Stimulated activated naive B cell treated with anti-CD40 and anti-IgM and Interleukin-4, amounts not matched to agents 10 μg/mL and 1 μg/mL and 100 μg/mL, for 72 hours (primary cell): Measurements from ENCODE around the gene WIPF1.

Experiments used
- ATAC-seq, 2 donors: fragments of 150-1000 bp; cut with Tn5 transposase; replicated peaks; 2 replicates each; pipeline ENCODE4 v1.10.0; 2021; ENCODE audit warnings: moderate library complexity in 1 of 2
- DNase-seq: peaks from one replicate; pipeline ENCODE4 v3.0.0; 2021
- H3K27ac Mint-ChIP-seq: one replicate; pipeline ENCODE4 v1.8.0; 2022; ENCODE audit warnings: mild to moderate bottlenecking, mixed read lengths
- H3K27me3 Mint-ChIP-seq, 2 donors: one replicate each; pipeline ENCODE4 v1.8.0; 2022; ENCODE audit warnings: mixed read lengths in 2 of 2
- H3K36me3 Mint-ChIP-seq, 2 donors: one replicate each; pipeline ENCODE4 v1.8.0; 2022; ENCODE audit warnings: mixed read lengths in 2 of 2, mild to moderate bottlenecking in 1 of 2
- H3K4me1 Mint-ChIP-seq, 2 donors: one replicate each; pipeline ENCODE4 v1.8.0; 2022; ENCODE audit warnings: mixed read lengths in 2 of 2, mild to moderate bottlenecking in 1 of 2
- H3K4me3 Mint-ChIP-seq, 2 donors: one replicate each; pipeline ENCODE4 v1.8.0; 2022; ENCODE audit warnings: mild to moderate bottlenecking in 2 of 2, mixed read lengths in 2 of 2, moderate library complexity in 1 of 2
- H3K9me3 Mint-ChIP-seq, 2 donors: one replicate each; pipeline ENCODE4 v1.8.0; 2022; ENCODE audit warnings: mixed read lengths in 2 of 2, mild to moderate bottlenecking in 1 of 2

The WIPF1 gene

DNA sequence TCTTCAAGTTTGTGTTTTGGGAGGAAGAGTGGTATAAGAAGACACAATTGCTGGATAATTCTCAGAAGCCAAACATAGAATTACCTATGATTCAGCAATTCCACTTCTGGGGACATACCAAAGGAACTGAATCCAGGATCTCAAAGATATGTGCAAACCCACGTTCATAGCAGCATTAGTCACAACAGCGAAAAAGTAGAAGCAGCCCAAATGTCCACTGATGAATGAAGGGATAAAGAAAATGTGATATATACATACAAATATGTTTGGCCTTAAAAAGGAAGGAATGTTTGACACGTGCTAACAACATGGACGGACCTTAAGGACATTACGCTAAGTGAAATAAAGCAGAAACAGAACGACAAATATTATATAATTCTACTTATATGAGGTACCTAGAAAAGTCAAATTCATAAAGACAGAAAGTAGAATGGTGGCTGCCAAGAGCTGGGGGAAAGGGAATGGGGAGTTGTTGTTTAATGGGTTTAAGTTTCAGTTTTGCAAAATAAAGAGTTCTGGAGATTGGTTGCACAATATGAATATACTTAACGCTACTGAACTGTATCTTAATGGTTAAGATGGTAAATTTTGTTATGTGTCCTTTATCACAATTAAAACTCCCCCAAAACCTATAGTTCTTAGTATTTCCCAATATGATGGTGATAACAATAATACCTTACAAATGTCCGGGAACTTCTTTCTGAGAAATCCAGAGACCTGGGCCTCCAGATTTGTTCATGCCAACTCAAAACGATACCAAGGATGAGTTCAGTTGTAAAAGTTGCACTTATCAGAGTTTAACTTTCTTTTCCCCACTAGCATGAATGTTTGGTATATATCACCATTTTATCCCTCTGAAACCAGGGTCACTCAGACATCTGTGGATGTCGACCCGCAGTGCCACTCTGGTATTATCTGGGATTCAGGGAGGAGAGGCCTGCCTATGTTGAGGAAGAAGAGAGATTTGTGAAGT is 33.7 kb upstream of the WIPF1 start:
- no peaks in the 10 kb centered on the region for H3K27me3 Mint-ChIP-seq

DNA sequence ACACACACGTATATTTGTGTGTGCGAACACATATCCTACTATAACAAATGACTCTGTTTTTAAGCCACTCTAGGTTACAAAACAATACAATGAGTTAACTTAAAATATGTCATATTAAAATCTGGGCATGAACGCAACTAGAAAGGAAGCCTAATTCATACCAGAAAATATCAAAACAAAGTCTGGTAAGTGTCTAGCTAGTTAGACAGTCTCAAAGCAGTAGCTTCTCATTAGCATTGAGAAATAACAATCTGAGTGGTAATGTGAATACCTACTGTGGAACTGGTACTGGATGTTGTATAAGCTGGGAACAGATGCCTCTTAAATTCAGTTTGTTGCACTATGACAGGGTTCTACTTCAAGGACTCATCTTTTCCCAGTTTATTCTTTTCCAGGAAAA is 32.5 kb upstream of the WIPF1 start:
- peaks cover 0 to 2% of the 10 kb centered on the region in 2 donors for H3K9me3 Mint-ChIP-seq
- DNase-seq (no peak), ATAC-seq (no peak)
- no peak overlapping the region for H3K4me3 Mint-ChIP-seq
- peaks cover 63 to 71% of the 10 kb centered on the region in 2 donors for H3K36me3 Mint-ChIP-seq
- H3K4me1 Mint-ChIP-seq, result peaks cover 59 to 82% of the 10 kb centered on the region in 2 donors
- H3K27me3 Mint-ChIP-seq, result no peaks in the 10 kb centered on the region
- no peak overlapping the region for H3K27ac Mint-ChIP-seq

More for the DNA sequence above, 33.7 kb upstream of the WIPF1 start:
- no peak for DNase-seq
- H3K27ac Mint-ChIP-seq, result peak overlapping the region; percentile 87
- peaks cover 0 to 2% of the 10 kb centered on the region in 2 donors for H3K9me3 Mint-ChIP-seq
- peak overlapping the region; percentile 89 to 91 for H3K4me3 Mint-ChIP-seq
- peaks cover 56 to 64% of the 10 kb centered on the region in 2 donors for H3K36me3 Mint-ChIP-seq
- peaks cover 53 to 81% of the 10 kb centered on the region in 2 donors for H3K4me1 Mint-ChIP-seq
- ATAC-seq, result no peak

DNA sequence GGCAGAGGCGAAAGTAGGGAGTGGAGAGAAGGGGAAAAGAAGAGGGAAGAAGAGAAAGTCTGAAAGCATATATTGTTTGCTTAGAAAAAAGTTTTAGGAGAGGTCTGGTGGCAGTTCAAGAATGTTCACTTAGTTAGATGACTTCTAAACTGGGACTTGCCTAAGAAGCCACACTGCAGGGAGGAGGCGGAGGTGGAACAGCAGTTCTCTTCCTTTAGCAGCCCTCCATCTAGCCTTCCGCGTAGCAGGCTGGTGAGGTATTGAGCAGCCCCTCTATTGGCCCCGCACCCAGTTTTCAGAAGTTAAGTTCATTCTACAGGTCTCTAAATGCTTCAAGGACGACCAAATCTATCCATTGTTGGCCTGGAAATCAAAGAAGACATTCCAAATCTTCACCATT is 31.9 kb upstream of the WIPF1 start:
- ATAC-seq (no peak), DNase-seq (no peak)
- Mint-ChIP-seq H3K27ac (peak overlapping the region; percentile 39), H3K4me1 (peaks cover 57 to 82% of the 10 kb centered on the region in 2 donors), H3K36me3 (peaks cover 68 to 76% of the 10 kb centered on the region in 2 donors), H3K4me3 (no peak overlapping the region), H3K9me3 (peaks cover 0 to 2% of the 10 kb centered on the region in 2 donors), H3K27me3 (no peaks in the 10 kb centered on the region)

DNA sequence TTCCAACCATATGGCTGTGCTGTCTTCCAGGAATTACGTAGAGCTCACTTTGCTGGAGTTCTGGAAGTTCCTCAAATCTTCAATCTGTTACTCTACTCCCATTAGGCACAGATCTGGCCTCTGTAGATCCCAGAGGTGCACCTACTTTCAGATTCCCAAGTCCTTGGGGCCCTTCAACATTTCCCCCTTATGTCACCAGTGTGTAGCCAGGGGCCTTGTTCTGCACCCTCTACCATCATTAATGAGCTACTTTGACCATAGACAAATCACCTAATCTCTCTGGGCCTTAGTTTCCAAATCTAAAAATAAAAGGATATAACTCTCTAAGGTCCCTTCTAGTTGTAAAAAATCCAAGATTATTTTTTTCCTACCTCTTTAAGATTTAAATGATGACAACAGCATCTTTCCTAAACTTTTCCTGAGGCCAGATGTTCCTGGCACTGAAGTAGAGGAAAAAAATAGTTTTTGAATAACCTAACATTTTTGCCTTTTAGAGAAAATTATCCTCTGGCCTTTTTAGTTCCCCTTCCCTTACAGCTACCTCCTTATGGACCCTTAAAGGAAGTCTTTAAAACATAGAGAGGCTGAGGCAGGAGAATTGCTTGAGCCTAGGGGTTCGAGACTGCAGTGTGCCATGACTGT is 31.0 kb upstream of the WIPF1 start:
- peaks cover 73 to 84% of the 10 kb centered on the region in 2 donors for H3K36me3 Mint-ChIP-seq
- DNase-seq, result no peak
- H3K9me3 Mint-ChIP-seq, result peaks cover 0 to 2% of the 10 kb centered on the region in 2 donors
- H3K4me1 Mint-ChIP-seq, result peaks cover 61 to 84% of the 10 kb centered on the region in 2 donors
- H3K27me3 Mint-ChIP-seq, result no peaks in the 10 kb centered on the region
- H3K4me3 Mint-ChIP-seq, result no peak overlapping the region
- H3K27ac Mint-ChIP-seq, result no peak overlapping the region
- ATAC-seq, result no peak

DNA sequence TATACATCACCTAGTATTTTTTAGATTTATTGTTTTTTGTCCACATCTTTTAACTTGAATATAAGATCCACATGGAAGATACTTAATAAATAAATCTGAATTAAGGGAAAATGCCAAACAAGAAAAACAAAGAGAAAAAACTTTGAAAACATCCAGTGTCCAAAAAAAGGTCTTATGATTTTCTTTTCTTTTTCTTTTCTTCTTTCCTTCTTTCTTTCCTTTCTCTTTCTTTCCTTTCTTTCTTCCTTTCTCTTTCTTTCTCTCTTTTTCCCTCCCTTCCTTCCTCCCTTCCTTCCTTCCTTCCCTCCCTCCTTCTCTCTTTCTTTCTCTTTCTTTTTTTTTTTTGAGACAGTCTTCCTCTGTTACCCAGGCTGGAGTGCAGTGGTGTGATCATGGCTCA is 29.6 kb upstream of the WIPF1 start:
- Mint-ChIP-seq H3K27ac (peak overlapping the region; percentile 90), H3K9me3 (peaks cover 0 to 2% of the 10 kb centered on the region in 2 donors), H3K27me3 (no peaks in the 10 kb centered on the region), H3K4me1 (peaks cover 60 to 83% of the 10 kb centered on the region in 2 donors), H3K36me3 (peaks cover 67 to 79% of the 10 kb centered on the region in 2 donors), H3K4me3 (peak overlapping the region in 1 of 2 donors; percentile 69)
- DNase-seq (no peak), ATAC-seq (no peak)

DNA sequence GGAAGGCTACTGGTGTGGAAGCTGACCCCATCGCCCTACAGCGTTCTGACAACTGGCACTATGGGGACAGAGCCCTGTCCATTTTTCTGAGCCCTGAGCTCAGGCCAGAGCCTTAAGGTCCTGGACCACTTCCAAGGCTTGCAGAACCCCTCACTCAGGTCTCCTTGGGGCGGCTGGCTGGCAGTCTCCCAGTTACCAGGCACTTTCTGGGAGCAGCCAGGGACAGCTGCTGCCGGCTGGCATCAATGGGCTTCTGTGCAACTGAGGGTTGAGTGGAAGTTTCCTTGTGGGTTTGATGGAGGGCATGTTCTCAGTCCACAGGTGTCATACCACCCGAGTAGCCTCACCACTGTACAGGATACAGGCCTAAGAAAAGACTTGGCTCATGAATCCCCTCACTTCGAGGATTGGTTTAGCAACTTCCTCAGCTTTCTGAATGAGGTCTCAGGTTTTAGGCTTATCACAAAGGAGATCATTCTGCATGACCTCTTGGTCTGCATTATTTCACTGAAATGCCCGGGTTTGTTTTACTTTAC is 27.4 kb upstream of the WIPF1 start:
- peaks cover 53 to 80% of the 10 kb centered on the region in 2 donors for H3K4me1 Mint-ChIP-seq
- H3K27me3 Mint-ChIP-seq, result no peaks in the 10 kb centered on the region
- peak overlapping the region; percentile 87 for H3K27ac Mint-ChIP-seq

DNA sequence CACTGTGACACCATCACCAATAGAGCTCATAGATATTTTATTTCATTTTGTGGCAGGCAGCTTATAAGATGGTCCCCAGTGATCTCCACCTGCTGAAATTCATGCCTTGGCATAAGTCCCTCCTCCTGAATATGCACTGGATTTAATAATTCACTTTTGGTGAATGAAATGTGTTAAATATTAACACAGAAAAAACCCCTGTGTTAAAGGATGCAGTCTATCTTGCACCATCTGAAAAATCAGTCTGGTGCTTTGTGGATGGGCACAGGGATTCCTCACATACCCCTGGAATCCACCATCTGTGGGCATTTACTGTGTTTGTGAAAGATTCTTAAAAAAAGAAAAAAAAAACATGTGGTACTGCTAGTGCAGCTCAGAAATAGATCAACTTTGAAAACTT is 26.1 kb upstream of the WIPF1 start:
- Mint-ChIP-seq H3K27ac (peak overlapping the region; percentile 87), H3K36me3 (peaks cover 51 to 61% of the 10 kb centered on the region in 2 donors), H3K9me3 (peaks cover 0 to 2% of the 10 kb centered on the region in 2 donors), H3K4me3 (no peak overlapping the region), H3K27me3 (no peaks in the 10 kb centered on the region), H3K4me1 (peaks cover 52 to 73% of the 10 kb centered on the region in 2 donors)
- DNase-seq, result no peak
- ATAC-seq, result peak; percentile 35 to 38

More for the DNA sequence above, 27.4 kb upstream of the WIPF1 start:
- ATAC-seq (no peak), DNase-seq (no peak)
- Mint-ChIP-seq H3K9me3 (peaks cover 0 to 2% of the 10 kb centered on the region in 2 donors), H3K36me3 (peaks cover 60 to 70% of the 10 kb centered on the region in 2 donors), H3K4me3 (no peak overlapping the region)

DNA sequence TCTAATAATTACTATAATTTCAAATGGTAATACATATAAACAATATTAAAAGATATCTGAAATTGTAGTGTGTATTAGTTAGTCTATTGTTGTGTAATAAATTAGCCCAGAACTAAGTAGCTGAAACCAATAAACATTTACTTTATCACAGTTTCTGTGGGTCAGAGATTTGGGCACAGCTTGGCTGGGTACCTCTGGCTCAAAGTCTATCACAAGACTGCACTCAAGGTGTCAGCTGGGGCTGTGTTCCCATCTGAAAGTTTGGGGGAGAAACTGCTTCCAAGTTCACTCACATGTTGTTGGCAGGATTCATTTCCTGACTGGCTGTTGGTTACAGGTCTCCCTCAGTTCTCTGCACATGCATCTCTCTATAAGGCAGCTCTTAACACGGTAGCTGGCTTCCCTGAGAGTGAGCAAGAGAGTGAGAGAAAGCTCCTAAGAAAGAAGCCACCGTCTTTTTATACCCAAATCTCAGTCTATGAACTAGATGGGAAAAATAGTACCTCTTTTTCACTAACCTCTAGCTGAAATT is 25.6 kb upstream of the WIPF1 start:
- H3K27ac Mint-ChIP-seq, result peak overlapping the region; percentile 87
- peak in 1 of 2 donors; percentile 14 for ATAC-seq
- peaks cover 49 to 73% of the 10 kb centered on the region in 2 donors for H3K4me1 Mint-ChIP-seq

DNA sequence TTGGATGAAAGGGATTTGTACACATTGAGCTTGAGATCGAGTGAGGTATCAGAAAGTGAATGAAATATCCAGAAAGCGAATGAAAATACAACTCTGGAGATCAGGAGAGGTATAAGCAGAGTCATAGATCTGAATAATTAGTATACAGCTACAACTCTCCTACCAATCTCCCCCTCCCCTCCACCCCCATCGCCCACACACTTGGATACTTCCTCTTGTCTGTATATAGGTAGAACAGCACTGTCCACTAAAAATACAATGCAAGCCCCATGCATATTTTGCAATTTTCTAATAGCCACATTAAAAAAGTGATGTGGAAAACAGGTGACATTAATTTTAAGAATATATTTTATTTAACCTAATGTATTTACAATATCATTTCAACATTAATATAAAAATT is 23.7 kb upstream of the WIPF1 start:
- DNase-seq, result no peak
- Mint-ChIP-seq H3K9me3 (no peaks in the 10 kb centered on the region), H3K27me3 (no peaks in the 10 kb centered on the region), H3K4me3 (no peak overlapping the region), H3K4me1 (peaks cover 48 to 77% of the 10 kb centered on the region in 2 donors), H3K36me3 (peaks cover 42 to 54% of the 10 kb centered on the region in 2 donors), H3K27ac (peak overlapping the region; percentile 43)
- peak; percentile 67 to 74 for ATAC-seq

More for the DNA sequence above, 25.6 kb upstream of the WIPF1 start:
- Mint-ChIP-seq H3K9me3 (peaks cover 0 to 2% of the 10 kb centered on the region in 2 donors), H3K27me3 (no peaks in the 10 kb centered on the region), H3K36me3 (peaks cover 47 to 58% of the 10 kb centered on the region in 2 donors), H3K4me3 (no peak overlapping the region)
- DNase-seq, result no peak

DNA sequence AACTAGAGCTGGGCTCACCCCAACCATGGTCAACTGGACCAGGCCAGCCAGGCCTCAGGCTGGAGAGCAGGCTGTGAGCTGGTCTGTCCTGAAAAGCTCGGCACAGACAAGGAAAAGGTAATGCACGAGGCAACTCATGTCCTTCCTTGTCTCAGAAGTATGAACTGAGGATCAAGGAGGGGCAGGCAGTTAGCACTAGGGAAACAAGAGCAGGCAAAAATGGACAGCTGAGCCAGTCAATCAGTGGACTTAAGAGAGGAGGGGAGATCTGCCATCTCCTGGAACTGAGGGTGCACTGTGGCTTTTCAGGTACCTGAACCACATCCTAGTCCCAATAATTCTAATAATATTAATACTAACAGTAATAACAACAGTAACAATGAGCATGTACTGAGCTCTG is 20.6 kb upstream of the WIPF1 start:
- H3K27ac Mint-ChIP-seq, result peak overlapping the region; percentile 93
- H3K4me1 Mint-ChIP-seq, result peaks cover 47 to 79% of the 10 kb centered on the region in 2 donors
- H3K27me3 Mint-ChIP-seq, result no peaks in the 10 kb centered on the region
- peaks cover 35 to 47% of the 10 kb centered on the region in 2 donors for H3K36me3 Mint-ChIP-seq
- ATAC-seq (no peak), DNase-seq (no peak)
- H3K4me3 Mint-ChIP-seq, result peak overlapping the region in 1 of 2 donors; percentile 36
- H3K9me3 Mint-ChIP-seq, result no peaks in the 10 kb centered on the region

DNA sequence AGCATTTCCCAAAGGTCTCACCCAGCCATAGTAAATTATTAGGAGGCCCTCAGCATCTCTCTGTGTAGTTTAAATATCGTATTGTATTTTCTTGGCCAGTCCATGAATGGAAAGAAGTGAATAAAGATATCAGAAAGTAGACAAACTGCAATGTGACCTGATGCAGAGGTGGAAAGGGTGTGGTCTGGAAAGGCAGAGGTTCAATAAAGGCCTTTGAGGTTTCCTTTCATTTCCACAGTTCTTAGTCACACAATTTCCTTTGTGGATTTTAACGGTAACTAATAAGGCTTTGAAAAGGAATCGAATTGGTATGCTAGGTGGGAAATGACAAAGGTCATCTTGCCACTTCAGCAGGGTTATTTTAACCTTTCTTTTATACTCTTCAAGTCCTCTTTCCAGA is 20.1 kb upstream of the WIPF1 start:
- ATAC-seq (peak in 1 of 2 donors; percentile 36), DNase-seq (no peak)
- Mint-ChIP-seq H3K9me3 (no peaks in the 10 kb centered on the region), H3K4me3 (peak overlapping the region; percentile 56 to 59), H3K27ac (peak overlapping the region; percentile 93), H3K36me3 (peaks cover 38 to 47% of the 10 kb centered on the region in 2 donors), H3K4me1 (peaks cover 47 to 83% of the 10 kb centered on the region in 2 donors), H3K27me3 (no peaks in the 10 kb centered on the region)

DNA sequence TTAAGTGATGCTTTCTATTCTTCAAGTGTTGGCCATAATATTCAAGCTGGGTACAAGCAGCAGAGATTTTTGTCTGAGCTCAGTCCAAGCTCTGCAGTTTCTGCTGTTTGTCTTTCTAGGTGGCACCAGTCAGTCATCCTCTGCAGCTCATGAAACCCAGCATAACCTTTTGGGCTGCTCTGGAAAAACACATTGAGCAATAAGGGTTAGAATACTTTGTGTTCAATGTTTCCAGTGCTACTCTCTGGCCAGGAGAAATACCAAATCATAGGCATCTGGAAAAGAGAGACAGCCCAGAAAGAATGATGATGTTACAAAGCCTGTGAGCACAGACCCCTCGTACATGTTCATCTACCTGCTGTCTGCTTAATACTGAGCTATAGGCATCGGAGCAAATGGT is 19.5 kb upstream of the WIPF1 start:
- ATAC-seq (no peak), DNase-seq (no peak)
- H3K36me3 Mint-ChIP-seq, result peaks cover 38 to 49% of the 10 kb centered on the region in 2 donors
- H3K9me3 Mint-ChIP-seq, result no peaks in the 10 kb centered on the region
- H3K27ac Mint-ChIP-seq, result peak overlapping the region; percentile 93
- peak overlapping the region; percentile 56 to 59 for H3K4me3 Mint-ChIP-seq
- H3K4me1 Mint-ChIP-seq, result peaks cover 46 to 84% of the 10 kb centered on the region in 2 donors
- no peaks in the 10 kb centered on the region for H3K27me3 Mint-ChIP-seq

DNA sequence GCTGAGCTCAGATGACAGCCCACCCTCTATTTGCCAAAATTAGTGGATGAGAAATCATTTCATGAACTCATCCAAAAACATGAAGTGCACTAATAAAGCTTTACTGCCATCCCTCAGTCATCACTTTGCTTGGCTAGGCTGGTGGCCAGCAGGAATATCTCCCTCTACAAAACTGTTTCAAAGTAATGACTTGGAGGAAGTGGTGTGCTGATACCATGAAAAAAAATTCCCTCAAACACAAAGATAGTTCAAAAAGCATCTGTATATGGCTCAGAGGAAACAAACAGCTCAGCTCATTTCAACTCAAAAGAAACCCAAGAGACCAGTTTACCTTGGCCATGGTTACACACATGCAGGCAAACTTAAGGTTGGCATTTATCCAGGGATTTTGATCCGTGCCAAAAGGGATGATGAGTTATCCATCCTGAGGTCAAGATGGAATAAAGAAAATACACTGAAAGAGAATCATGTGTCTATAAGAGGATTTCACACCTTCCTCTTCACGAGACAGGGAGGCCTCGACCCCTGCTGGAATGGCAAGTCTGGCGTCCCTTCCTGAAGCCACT is 18.4 kb upstream of the WIPF1 start:
- peaks cover 0 to under 1% of the 10 kb centered on the region in 2 donors for H3K9me3 Mint-ChIP-seq
- peak overlapping the region; percentile 33 to 71 for H3K4me3 Mint-ChIP-seq
- H3K27ac Mint-ChIP-seq, result peak overlapping the region; percentile 81
- DNase-seq (no peak), ATAC-seq (peak; percentile 73 to 76)
- H3K36me3 Mint-ChIP-seq, result peaks cover 39 to 49% of the 10 kb centered on the region in 2 donors
- H3K4me1 Mint-ChIP-seq, result peaks cover 52 to 90% of the 10 kb centered on the region in 2 donors
- H3K27me3 Mint-ChIP-seq, result no peaks in the 10 kb centered on the region
